ENCODE measurements around the gene ZBTB46. TPM values are rescaled to one million over a fixed set of nuclear protein-coding genes. Genes with fewer than 3 reads are reported as not detected.

ZBTB46 gene
- total and polyA plus RNA-seq, 2 experiments from 2014 or later = 2.0 to 4.0 TPM

- H3K27ac ChIP-seq = no peak overlapping the region
- H3K27me3 ChIP-seq = no peaks in the 10 kb centered on the region
- H3K4me2 ChIP-seq = no peak overlapping the region
Observed at GRCh38 chr20:63848003-63848911, 17.2 kb upstream of the ZBTB46 start.

GRCh38 chr20:63847237-63848002 is 16.4 kb upstream of the ZBTB46 start:
- no peak overlapping the region for H2AFZ ChIP-seq
- no peaks in the 10 kb centered on the region for H3K79me2 ChIP-seq
- no peaks in the 10 kb centered on the region for H4K20me1 ChIP-seq (ENCODE audit: insufficient read depth, poor library complexity, severe bottlenecking)
- H3K4me3 ChIP-seq = no peak overlapping the region
- TF ChIP-seq CTCF (IDR thresholded peaks at IDR 0.05; ENCODE audit: poor library complexity) (no peak), EZH2phosphoT487 (IDR thresholded peaks at IDR 0.05; ENCODE audit: low read depth, severe bottlenecking, unreplicated experiment) (no peak)
- no peaks in the 10 kb centered on the region for H3K36me3 ChIP-seq (replicated peaks; ENCODE audit: insufficient read depth, low read depth)
- H3K9me2 ChIP-seq (replicated peaks; ENCODE audit: insufficient read depth) = no peaks in the 10 kb centered on the region
- H3K9me3 ChIP-seq (ENCODE audit: low read depth) = no peaks in the 10 kb centered on the region
- H3K27me3 ChIP-seq = no peaks in the 10 kb centered on the region
- peaks cover 19% of the 10 kb centered on the region for H3K4me1 ChIP-seq (ENCODE audit: insufficient read depth)
- 41% methylated on average over 9 of the region's 16 CpGs for WGBS (ENCODE audit: low lambda C conversion rate, missing lambda C conversion rate)
- no peak overlapping the region for H3K4me2 ChIP-seq
- DNase-seq (ENCODE audit: low spot score) = no peak
- H3K27ac ChIP-seq = peak overlapping the region; percentile 34

More at GRCh38 chr20:63848003-63848911, 17.2 kb upstream of the ZBTB46 start:
- no peak overlapping the region for H3K4me3 ChIP-seq
- no peaks in the 10 kb centered on the region for H3K79me2 ChIP-seq
- DNase-seq (ENCODE audit: low spot score) = no peak
- H3K9me2 ChIP-seq (replicated peaks; ENCODE audit: insufficient read depth) = no peaks in the 10 kb centered on the region
- TF ChIP-seq CTCF (IDR thresholded peaks at IDR 0.05; ENCODE audit: poor library complexity) (no peak), EZH2 (IDR thresholded peaks at IDR 0.05; ENCODE audit: borderline replicate concordance) (no peak), EZH2phosphoT487 (IDR thresholded peaks at IDR 0.05; ENCODE audit: low read depth, severe bottlenecking, unreplicated experiment) (no peak)
- no peaks in the 10 kb centered on the region for H3K36me3 ChIP-seq (replicated peaks; ENCODE audit: insufficient read depth, low read depth)
- H4K20me1 ChIP-seq (ENCODE audit: insufficient read depth, poor library complexity, severe bottlenecking) = no peaks in the 10 kb centered on the region
- no peaks in the 10 kb centered on the region for H3K9me3 ChIP-seq (ENCODE audit: low read depth)
- WGBS (ENCODE audit: low lambda C conversion rate, missing lambda C conversion rate) = 76% methylated on average over 24 of the region's 28 CpGs
- peaks cover 19% of the 10 kb centered on the region for H3K4me1 ChIP-seq (ENCODE audit: insufficient read depth)
- no peak overlapping the region for H2AFZ ChIP-seq

GRCh38 chr20:63846888-63847236 is 15.8 kb upstream of the ZBTB46 start:
- DNase-seq (ENCODE audit: low spot score) = no peak
- H3K36me3 ChIP-seq (replicated peaks; ENCODE audit: insufficient read depth, low read depth) = no peaks in the 10 kb centered on the region
- no peaks in the 10 kb centered on the region for H4K20me1 ChIP-seq (ENCODE audit: insufficient read depth, poor library complexity, severe bottlenecking)
- no peak overlapping the region for H2AFZ ChIP-seq
- H3K27ac ChIP-seq = peak overlapping the region; percentile 34
- H3K4me1 ChIP-seq (ENCODE audit: insufficient read depth) = peaks cover 19% of the 10 kb centered on the region
- H3K9me3 ChIP-seq (ENCODE audit: low read depth) = no peaks in the 10 kb centered on the region
- H3K4me3 ChIP-seq = no peak overlapping the region
- 48% methylated on average over 3 of the region's 3 CpGs for WGBS (ENCODE audit: low lambda C conversion rate, missing lambda C conversion rate)
- H3K4me2 ChIP-seq = peak overlapping the region; percentile 76
- H3K27me3 ChIP-seq = no peaks in the 10 kb centered on the region
- TF ChIP-seq EZH2 (IDR thresholded peaks at IDR 0.05; ENCODE audit: borderline replicate concordance) (no peak), CTCF (IDR thresholded peaks at IDR 0.05; ENCODE audit: poor library complexity) (no peak), EZH2phosphoT487 (IDR thresholded peaks at IDR 0.05; ENCODE audit: low read depth, severe bottlenecking, unreplicated experiment) (no peak)
- H3K9me2 ChIP-seq (replicated peaks; ENCODE audit: insufficient read depth) = no peaks in the 10 kb centered on the region
- no peaks in the 10 kb centered on the region for H3K79me2 ChIP-seq

Data from hepatocyte (in vitro differentiated cells).